PFSK-1 (cell line): Measurements from ENCODE around the gene TRIM47.

Source experiments
- FOXP2 ChIP-seq: optimal IDR thresholded peaks from 2 replicates; pipeline ENCODE3; 2011; ENCODE audit warnings: borderline replicate concordance, control low read depth, inconsistent platforms; ENCODE audit not compliant: insufficient read depth; ENCODE audit errors: extremely low read length, extremely low read depth
- POLR2AphosphoS5 ChIP-seq: IDR thresholded peaks from 2 replicates; pipeline ENCODE4 v1.6.1; 2012; ENCODE audit warnings: low read depth, mild to moderate bottlenecking, control low read depth, low read length, moderate library complexity
- REST ChIP-seq, 2 experiments: IDR thresholded peaks; 2 replicates each; pipeline versions ENCODE4 v1.6.1 to v1.8.0; 2011 to 2012; ENCODE audit warnings: low read depth in 2 of 2, low read length in 2 of 2, control low read depth in 1 of 2, inconsistent platforms in 1 of 2, mild to moderate bottlenecking in 1 of 2, moderate library complexity in 1 of 2; ENCODE audit not compliant: insufficient read depth in 1 of 2
- SIN3A ChIP-seq: IDR thresholded peaks from 2 replicates; pipeline ENCODE4 v1.6.1; 2012; ENCODE audit warnings: mild to moderate bottlenecking, low read length, moderate library complexity, borderline replicate concordance; ENCODE audit not compliant: insufficient read depth
- TAF1 ChIP-seq: IDR thresholded peaks from 2 replicates; pipeline ENCODE4 v1.6.1; 2012; ENCODE audit warnings: low read length, control low read depth, borderline replicate concordance; ENCODE audit not compliant: insufficient read depth

Gene TRIM47

DNA sequence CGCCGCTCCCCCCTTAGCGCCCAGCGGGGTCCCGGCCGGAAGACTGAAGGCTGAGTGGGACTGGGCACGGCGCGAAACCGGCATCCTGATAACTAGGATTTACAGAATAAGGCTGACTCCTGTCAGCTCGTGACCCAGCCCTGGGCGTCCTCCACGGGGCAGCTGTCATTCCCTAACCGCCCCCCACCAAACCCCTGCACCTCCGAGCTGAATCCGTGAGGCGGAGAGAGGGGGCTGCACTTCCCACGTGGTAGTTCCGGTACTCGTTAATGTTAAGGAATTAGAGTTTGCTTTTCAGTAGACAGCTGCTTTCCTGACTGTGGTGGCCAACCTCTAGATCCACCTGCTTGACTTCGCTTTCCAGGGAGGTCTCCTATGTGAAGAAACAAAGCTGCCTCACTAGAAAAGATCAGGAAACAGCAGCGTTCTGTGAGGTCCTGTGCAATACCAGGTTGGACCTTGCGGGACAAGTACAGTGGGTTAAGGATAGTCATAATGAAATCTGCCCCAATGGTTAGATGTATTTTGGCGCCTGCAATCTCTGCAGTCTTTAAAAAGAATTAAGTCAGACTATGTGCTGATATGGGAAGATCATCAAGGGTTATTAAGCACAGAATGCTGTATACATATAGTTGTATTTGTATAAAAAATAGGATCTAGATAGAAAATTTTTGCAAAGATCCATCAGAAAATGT, 22.2 kb downstream of the TRIM47 start:
- TF ChIP-seq SIN3A (no peak; the same call in 1 of the 2 replicates), FOXP2 (peak; percentile 39)

DNA sequence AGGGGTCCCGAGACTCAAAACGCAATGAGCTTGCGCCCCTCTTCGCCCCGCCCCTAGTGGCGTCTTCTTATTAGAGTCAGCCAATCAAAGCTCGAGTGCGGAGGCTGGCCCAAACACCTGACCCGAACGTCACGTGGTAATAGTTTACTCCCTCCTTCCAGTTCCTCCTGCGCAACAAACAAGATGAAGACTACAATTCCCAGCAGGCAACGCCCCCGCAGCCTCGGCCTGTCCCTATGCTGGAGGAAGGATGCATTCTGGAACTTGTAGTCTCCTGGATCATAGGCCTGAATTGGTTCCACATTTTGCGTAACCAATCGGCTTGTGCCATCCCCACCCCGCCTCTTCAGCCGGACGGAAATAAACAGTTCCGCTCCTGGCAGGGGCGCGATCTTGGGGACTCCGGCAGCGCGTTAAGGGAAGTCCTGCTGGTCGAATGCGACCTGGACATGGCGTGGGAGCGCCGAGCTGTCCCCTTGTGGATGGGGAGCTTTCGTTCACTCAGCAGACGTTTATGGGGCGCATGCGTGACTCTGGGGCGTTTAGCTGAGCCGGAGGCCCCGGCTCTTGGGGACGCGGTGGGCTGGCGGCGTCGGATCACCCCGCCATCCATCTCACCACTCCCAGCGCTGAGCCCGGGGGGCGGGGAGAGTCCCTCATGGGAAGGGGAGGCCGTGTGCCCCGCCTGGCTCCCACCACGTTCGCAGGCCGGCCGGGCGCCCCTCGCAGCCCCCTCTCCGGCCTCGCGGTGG, 22.9 kb downstream of the TRIM47 start, which contains the start of gene WBP2:
Gene WBP2, minus strand, starts transcription at position 26 of the 752 bp plus-strand sequence. CDS start 38 bp downstream, outside the sequence.
- TF ChIP-seq REST (IDR thresholded peaks at IDR 0.05; ENCODE audit: insufficient read depth in 1 of 2, low read depth in 2 of 2, low read length in 2 of 2) (0 out of 4 replicates have a peak, but pooled peaks of 1 of the 2 experiments have one; percentile 15), FOXP2 (peak; percentile 91), SIN3A (peak; percentile 94; the same call in 1 of the 2 replicates), POLR2AphosphoS5 (peak; percentile 83), TAF1 (peak; percentile 68; the same call in 1 of the 2 replicates)

DNA sequence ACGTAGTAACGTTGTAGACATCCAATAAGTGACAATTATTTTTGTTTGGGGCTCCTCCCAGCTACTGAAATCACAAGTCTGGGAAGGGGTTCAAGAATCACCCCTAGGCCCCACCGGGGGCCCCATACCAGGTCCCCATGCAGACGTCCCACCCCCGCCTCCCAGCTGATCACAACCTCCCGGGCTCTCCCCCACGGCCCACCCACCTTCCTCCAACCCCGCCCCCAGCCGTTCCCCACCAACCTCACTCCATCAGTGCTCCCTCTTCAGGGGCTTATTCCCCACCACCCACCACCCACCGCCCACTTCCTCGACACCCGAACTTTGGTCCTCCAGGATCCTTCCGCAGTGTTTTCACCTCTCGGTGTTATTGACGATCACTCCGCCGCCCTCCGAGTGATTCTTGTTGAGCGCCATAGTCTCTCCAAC, 23.5 kb downstream of the TRIM47 start:
- TF ChIP-seq SIN3A: 0 out of 2 replicates have a peak, but pooled peaks have one; percentile 47
- no peak for TF ChIP-seq FOXP2

GRCh38 chr17:75854101-75854748, 24.2 kb downstream of the TRIM47 start:
- TF ChIP-seq REST (IDR thresholded peaks at IDR 0.05; ENCODE audit: insufficient read depth in 1 of 2, low read depth in 2 of 2, low read length in 2 of 2) (no peak), SIN3A (no peak), POLR2AphosphoS5 (no peak), TAF1 (no peak), FOXP2 (no peak)

GRCh38 chr17:75853433-75853832, 24.9 kb downstream of the TRIM47 start:
- no peak for TF ChIP-seq REST (IDR thresholded peaks at IDR 0.05; ENCODE audit: insufficient read depth in 1 of 2, low read depth in 2 of 2, low read length in 2 of 2)
- no peak for TF ChIP-seq FOXP2
- no peak for TF ChIP-seq POLR2AphosphoS5
- TF ChIP-seq TAF1: no peak
- TF ChIP-seq SIN3A: no peak
